ENCODE data around the gene GABRR3. TPM values are rescaled to one million over a fixed set of nuclear protein-coding genes. Genes with fewer than 3 reads are reported as not detected.

Gene GABRR3
- total RNA-seq, 2 experiments from 2014 or later, result not detected

- H3K36me3 ChIP-seq (ENCODE audit: insufficient read depth, low read length), result no peaks in the 10 kb centered on the region
- no peaks in the 10 kb centered on the region for H3K79me2 ChIP-seq (ENCODE audit: insufficient read depth, low read depth, low read length)
- no peak for DNase-seq (ENCODE audit: low spot score)
- no peaks in the 10 kb centered on the region for H3K9me2 ChIP-seq (ENCODE audit: insufficient read depth, low read length)
- no peaks in the 10 kb centered on the region for H4K20me1 ChIP-seq (ENCODE audit: insufficient read depth, low read length)
- no peak overlapping the region for H3K4me3 ChIP-seq (ENCODE audit: low read depth, low read length, poor library complexity, severe bottlenecking)
- H3K4me2 ChIP-seq (ENCODE audit: low read length), result no peak overlapping the region
- ChIA-PET POLR2A (interaction anchor here (0.6 to 2.4 kb wide), 4 partner anchors 13 to 514 kb away, joined by 3 to 8 read pairs (median 4); no protein-coding TSS in a partner anchor), CTCF (ENCODE audit: unreplicated experiment) (no interaction called here)
- BruUV-seq (replicated peaks), result no TSS peak
- intact Hi-C loops (cut with micrococcal nuclease; ENCODE audit: unreplicated experiment), result no loop called here
- no peak for TF ChIP-seq CTCF (conservative IDR thresholded peaks at IDR 0.05; ENCODE audit: low read length)
- no peak for TF ChIP-seq EZH2phosphoT487 (IDR thresholded peaks at IDR 0.05; ENCODE audit: borderline replicate concordance, low read depth, low read length)
- H2AFZ ChIP-seq (ENCODE audit: low read length), result no peak overlapping the region
- H3K4me1 ChIP-seq (ENCODE audit: insufficient read depth, low read length, poor library complexity, severe bottlenecking), result peaks cover 2% of the 10 kb centered on the region
- no peak overlapping the region for H3K27ac ChIP-seq (ENCODE audit: low read depth, low read length, poor library complexity, severe bottlenecking)
- H3K9me3 ChIP-seq (ENCODE audit: low read length), result no peaks in the 10 kb centered on the region
Measured at GRCh38 chr3:98014268-98014585, 20.9 kb downstream of the GABRR3 start.

- Histone ChIP-seq H3K9me2 (ENCODE audit: insufficient read depth, low read length) (no peaks in the 10 kb centered on the region), H3K36me3 (ENCODE audit: insufficient read depth, low read length) (no peaks in the 10 kb centered on the region), H2AFZ (ENCODE audit: low read length) (no peak overlapping the region), H3K9me3 (ENCODE audit: low read length) (no peaks in the 10 kb centered on the region), H3K27ac (ENCODE audit: low read depth, low read length, poor library complexity, severe bottlenecking) (no peak overlapping the region), H3K4me2 (ENCODE audit: low read length) (no peak overlapping the region), H3K79me2 (ENCODE audit: insufficient read depth, low read depth, low read length) (no peaks in the 10 kb centered on the region), H3K4me1 (ENCODE audit: insufficient read depth, low read length, poor library complexity, severe bottlenecking) (peaks cover 8% of the 10 kb centered on the region), H4K20me1 (ENCODE audit: insufficient read depth, low read length) (no peaks in the 10 kb centered on the region), H3K4me3 (ENCODE audit: low read depth, low read length, poor library complexity, severe bottlenecking) (no peak overlapping the region)
- intact Hi-C loops (cut with micrococcal nuclease; ENCODE audit: unreplicated experiment), result no loop called here
- TF ChIP-seq CTCF (conservative IDR thresholded peaks at IDR 0.05; ENCODE audit: low read length), result 0 out of 2 replicates have a peak, but pooled peaks have one; percentile 22
- TF ChIP-seq EZH2phosphoT487 (IDR thresholded peaks at IDR 0.05; ENCODE audit: borderline replicate concordance, low read depth, low read length), result no peak
- CTCF ChIA-PET (ENCODE audit: unreplicated experiment), result interaction anchor here (1.0 to 1.5 kb wide), 2 partner anchors 8 to 46 kb away, joined by 3 to 4 read pairs; no protein-coding TSS in a partner anchor
- POLR2A ChIA-PET, result interaction anchor here (0.7 to 2.4 kb wide), 5 partner anchors 8 to 514 kb away, joined by 3 to 8 read pairs (median 4); no protein-coding TSS in a partner anchor
- DNase-seq (ENCODE audit: low spot score), result peak; percentile 11
- no TSS peak for BruUV-seq (replicated peaks)
Measured at GRCh38 chr3:98013411-98014267, 21.5 kb downstream of the GABRR3 start.

GRCh38 chr3:98012979-98013378 lies 22.1 kb downstream of the GABRR3 start:
- Histone ChIP-seq H3K4me3 (ENCODE audit: low read depth, low read length, poor library complexity, severe bottlenecking) (no peak overlapping the region), H3K27ac (ENCODE audit: low read depth, low read length, poor library complexity, severe bottlenecking) (no peak overlapping the region)
- BruUV-seq (replicated peaks), result no TSS peak

More at GRCh38 chr3:98012979-98013378, 22.1 kb downstream of the GABRR3 start:
- no peaks in the 10 kb centered on the region for H3K79me2 ChIP-seq (ENCODE audit: insufficient read depth, low read depth, low read length)
- H3K9me2 ChIP-seq (ENCODE audit: insufficient read depth, low read length), result no peaks in the 10 kb centered on the region
- TF ChIP-seq CTCF (conservative IDR thresholded peaks at IDR 0.05; ENCODE audit: low read length), result no peak
- no peak for TF ChIP-seq EZH2phosphoT487 (IDR thresholded peaks at IDR 0.05; ENCODE audit: borderline replicate concordance, low read depth, low read length)
- no peak overlapping the region for H3K4me2 ChIP-seq (ENCODE audit: low read length)
- H3K4me1 ChIP-seq (ENCODE audit: insufficient read depth, low read length, poor library complexity, severe bottlenecking), result peaks cover 12% of the 10 kb centered on the region
- no peaks in the 10 kb centered on the region for H3K9me3 ChIP-seq (ENCODE audit: low read length)
- no peak for DNase-seq (ENCODE audit: low spot score)
- ChIA-PET POLR2A (interaction anchor here (0.7 to 2.4 kb wide), 6 partner anchors 7 to 44 kb away, joined by 3 to 8 read pairs (median 4); no protein-coding TSS in a partner anchor), CTCF (ENCODE audit: unreplicated experiment) (interaction anchor here (1.0 to 1.5 kb wide), 2 partner anchors 9 to 45 kb away, joined by 3 to 4 read pairs; no protein-coding TSS in a partner anchor)
- no peaks in the 10 kb centered on the region for H3K36me3 ChIP-seq (ENCODE audit: insufficient read depth, low read length)
- intact Hi-C loops (cut with micrococcal nuclease; ENCODE audit: unreplicated experiment), result no loop called here
- no peaks in the 10 kb centered on the region for H4K20me1 ChIP-seq (ENCODE audit: insufficient read depth, low read length)
- H2AFZ ChIP-seq (ENCODE audit: low read length), result no peak overlapping the region
